Thoracic aorta (tissue), 2 donors: Measurements from ENCODE around the gene CFAP46. TPM values are rescaled to one million over a fixed set of nuclear protein-coding genes. Genes with fewer than 3 reads are reported as not detected.

Source experiments
- ATAC-seq: fragments of 150-250 bp; one replicate; pipeline ENCODE4 v1.8.0; 2017; ENCODE audit warnings: low read depth; ENCODE audit not compliant: insufficient number of reproducible peaks, low FRiP score
- DNase-seq: peaks from one replicate; pipeline ENCODE4 v3.0.0-alpha.2; 2020; ENCODE audit warnings: low spot score
- H3K27ac ChIP-seq, 2 donors: fragments of 200-600 bp; sonication (generic); 1 replicate in 1 of 2; 2 replicates in 1 of 2; pipeline ENCODE4 v1.5.1; 2016; ENCODE audit warnings: mild to moderate bottlenecking in 2 of 2, moderate library complexity in 2 of 2
- H3K27me3 ChIP-seq: fragments of 200-600 bp; sonication (generic); replicated peaks from 2 replicates; pipeline ENCODE4 v1.6.0; 2016; ENCODE audit warnings: mild to moderate bottlenecking; ENCODE audit not compliant: insufficient read depth
- H3K36me3 ChIP-seq: fragments of 200-600 bp; sonication (generic); one replicate; pipeline ENCODE4 v1.5.1; 2016
- H3K4me1 ChIP-seq, 2 donors: fragments of 200-600 bp; sonication (generic); 1 replicate in 1 of 2; 2 replicates in 1 of 2; pipeline versions ENCODE4 v1.5.1 to v1.6.0; 2016; ENCODE audit warnings: low read depth in 2 of 2, mild to moderate bottlenecking in 1 of 2; ENCODE audit not compliant: control insufficient read depth in 1 of 2
- H3K4me3 ChIP-seq: fragments of 200-600 bp; sonication (generic); 2 replicates; pipeline ENCODE4 v1.5.1; 2016; ENCODE audit warnings: mild to moderate bottlenecking
- H3K9me3 ChIP-seq: fragments of 200-600 bp; sonication (generic); 2 replicates; pipeline ENCODE4 v1.5.1; 2016
- CTCF ChIP-seq: fragments of 200-600 bp; sonication (generic); IDR thresholded peaks from one replicate; pipeline ENCODE4 v1.5.1; 2019; ENCODE audit warnings: antibody characterized with exemption
- total RNA-seq, 2 donors: library from RNA; depleted of rRNA; stranded (reverse); fragments of >200 nt; gene quantifications; one replicate each; pipeline versions ENCODE4 v1.1.0 to v1.2.3, GENCODE V29; 2016

CFAP46 gene
- total RNA-seq, 2 donors from 2014 or later: not detected

GRCh38 chr10:132847856-132848255 lies 94.5 kb downstream of the CFAP46 start:
- no peak overlapping the region for H3K4me3 ChIP-seq
- no peak for ATAC-seq
- no peak for DNase-seq
- H3K27me3 ChIP-seq: no peaks in the 10 kb centered on the region
- no peaks in the 10 kb centered on the region for H3K36me3 ChIP-seq
- TF ChIP-seq CTCF: no peak
- peaks cover 6% of the 10 kb centered on the region for H3K9me3 ChIP-seq
- no peak overlapping the region for H3K27ac ChIP-seq
- peaks cover 0 to 7% of the 10 kb centered on the region in 2 donors for H3K4me1 ChIP-seq

- Histone ChIP-seq H3K4me1 (peaks cover 0 to 7% of the 10 kb centered on the region in 2 donors), H3K4me3 (no peak overlapping the region), H3K9me3 (peaks cover 9% of the 10 kb centered on the region), H3K27me3 (no peaks in the 10 kb centered on the region), H3K27ac (no peak overlapping the region), H3K36me3 (no peaks in the 10 kb centered on the region)
- ATAC-seq (no peak), DNase-seq (no peak)
- TF ChIP-seq CTCF: no peak
These were observed 95.0 kb downstream of the CFAP46 start for GRCh38 chr10:132847416-132847777.

- no peaks in the 10 kb centered on the region for H3K27me3 ChIP-seq
- TF ChIP-seq CTCF: no peak
These were observed 95.5 kb downstream of the CFAP46 start for GRCh38 chr10:132846631-132847415.

GRCh38 chr10:132845780-132846595 lies 96.4 kb downstream of the CFAP46 start:
- no peak for DNase-seq
- H3K9me3 ChIP-seq: peaks cover 15% of the 10 kb centered on the region
- TF ChIP-seq CTCF: no peak
- no peaks in the 10 kb centered on the region for H3K36me3 ChIP-seq
- no peaks in the 10 kb centered on the region for H3K27me3 ChIP-seq
- H3K4me3 ChIP-seq: no peak overlapping the region
- peaks cover 0 to 7% of the 10 kb centered on the region in 2 donors for H3K4me1 ChIP-seq
- H3K27ac ChIP-seq: no peak overlapping the region
- no peak for ATAC-seq

More at GRCh38 chr10:132846631-132847415, 95.5 kb downstream of the CFAP46 start:
- peaks cover 14% of the 10 kb centered on the region for H3K9me3 ChIP-seq
- H3K4me1 ChIP-seq: peaks cover 0 to 7% of the 10 kb centered on the region in 2 donors
- no peak overlapping the region for H3K4me3 ChIP-seq
- no peaks in the 10 kb centered on the region for H3K36me3 ChIP-seq
- H3K27ac ChIP-seq: no peak overlapping the region
- no peak for DNase-seq
- ATAC-seq: no peak

GRCh38 chr10:132845041-132845551 lies 97.3 kb downstream of the CFAP46 start:
- Histone ChIP-seq H3K4me3 (no peak overlapping the region), H3K9me3 (peaks cover 15% of the 10 kb centered on the region), H3K4me1 (peaks cover 0 to 7% of the 10 kb centered on the region in 2 donors), H3K36me3 (no peaks in the 10 kb centered on the region), H3K27ac (no peak overlapping the region), H3K27me3 (no peaks in the 10 kb centered on the region)
- DNase-seq (no peak), ATAC-seq (no peak)
- no peak for TF ChIP-seq CTCF
